Neutrophil (primary cell): ENCODE measurements around the gene ZSCAN23.

Source experiments
- H3K27ac ChIP-seq: fragments of 200-600 bp; sonication (generic); 2 replicates; pipeline ENCODE4 v1.5.1; 2016; ENCODE audit warnings: mild to moderate bottlenecking, moderate library complexity
- H3K27me3 ChIP-seq: fragments of 200-600 bp; sonication (generic); 2 replicates; pipeline ENCODE4 v1.6.0; 2016; ENCODE audit warnings: mild to moderate bottlenecking
- H3K36me3 ChIP-seq: fragments of 200-600 bp; sonication (generic); 2 replicates; pipeline ENCODE4 v1.5.1; 2017
- H3K4me1 ChIP-seq, 2 experiments: fragments of 200-600 bp in 1 of 2; sonication (generic) in 1 of 2; 1 replicate in 1 of 2; 2 replicates in 1 of 2; pipeline versions ENCODE4 v1.5.1 to v1.6.1; 2013 to 2016; ENCODE audit warnings: low read depth in 1 of 2, low read length in 1 of 2, mild to moderate bottlenecking in 1 of 2, moderate library complexity in 1 of 2; ENCODE audit not compliant: control insufficient read depth in 1 of 2, insufficient read depth in 1 of 2
- H3K4me3 ChIP-seq, 2 experiments: fragments of 200-600 bp in 1 of 2; sonication (generic) in 1 of 2; 1 replicate in 1 of 2; 2 replicates in 1 of 2; pipeline ENCODE4 v1.5.1; 2013 to 2016; ENCODE audit warnings: low read depth in 1 of 2, low read length in 1 of 2, mild to moderate bottlenecking in 1 of 2, moderate library complexity in 1 of 2
- H3K9me3 ChIP-seq: fragments of 200-600 bp; sonication (generic); 2 replicates; pipeline ENCODE4 v1.5.1; 2016
- TF ChIP-seq, protein P1 (sequence below): fragments of 200-600 bp; sonication (generic); IDR thresholded peaks from 2 replicates; pipeline ENCODE4 v1.5.1; 2016; ENCODE audit warnings: antibody characterized with exemption

The ZSCAN23 gene

DNA sequence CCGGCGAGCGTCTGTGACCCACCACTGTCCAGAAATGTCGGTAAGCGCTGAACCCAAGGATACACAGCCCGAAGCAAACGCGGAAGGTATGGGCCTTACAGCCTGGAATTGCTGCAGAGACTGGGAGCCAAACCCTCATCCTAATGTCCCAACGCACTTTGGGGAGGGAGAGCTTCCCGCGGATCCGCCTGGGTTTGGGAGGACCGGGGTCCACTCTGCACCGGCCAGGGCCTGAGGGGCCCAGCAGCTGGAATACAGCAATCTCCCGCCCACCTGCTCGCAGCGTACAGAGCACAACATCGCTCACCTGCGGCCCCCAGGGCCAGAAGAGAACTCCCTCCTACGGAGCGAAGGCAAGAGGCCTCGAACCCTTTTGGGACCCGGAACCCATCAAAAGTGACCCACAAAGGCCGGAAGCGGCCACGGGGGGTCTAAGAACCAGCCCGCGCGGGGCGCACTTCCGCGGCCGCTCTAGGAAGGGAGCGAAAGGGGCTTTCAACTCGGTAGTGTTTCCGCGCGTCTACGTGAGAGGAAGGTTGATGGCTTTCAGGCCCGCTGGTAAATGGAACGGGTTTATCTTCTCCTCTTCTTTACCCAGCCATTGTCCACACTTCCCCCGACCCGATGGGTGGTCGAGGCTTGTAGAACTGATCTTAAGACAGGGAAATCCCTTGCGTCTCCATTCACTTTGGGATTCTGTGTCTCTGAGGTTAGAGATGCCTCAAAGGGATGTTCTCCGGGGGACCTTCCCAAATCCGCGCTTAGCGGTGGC is 43.8 kb downstream of the ZSCAN23 start, which contains the start of gene ZSCAN12:
TSS of gene ZSCAN12 (minus strand) at position 398 of the 772 bp plus-strand sequence. CDS start 1,342 bp downstream, outside the sequence.
- no peak within 1 kb of the TSS for H3K27ac ChIP-seq
- TF ChIP-seq, protein P1, sequence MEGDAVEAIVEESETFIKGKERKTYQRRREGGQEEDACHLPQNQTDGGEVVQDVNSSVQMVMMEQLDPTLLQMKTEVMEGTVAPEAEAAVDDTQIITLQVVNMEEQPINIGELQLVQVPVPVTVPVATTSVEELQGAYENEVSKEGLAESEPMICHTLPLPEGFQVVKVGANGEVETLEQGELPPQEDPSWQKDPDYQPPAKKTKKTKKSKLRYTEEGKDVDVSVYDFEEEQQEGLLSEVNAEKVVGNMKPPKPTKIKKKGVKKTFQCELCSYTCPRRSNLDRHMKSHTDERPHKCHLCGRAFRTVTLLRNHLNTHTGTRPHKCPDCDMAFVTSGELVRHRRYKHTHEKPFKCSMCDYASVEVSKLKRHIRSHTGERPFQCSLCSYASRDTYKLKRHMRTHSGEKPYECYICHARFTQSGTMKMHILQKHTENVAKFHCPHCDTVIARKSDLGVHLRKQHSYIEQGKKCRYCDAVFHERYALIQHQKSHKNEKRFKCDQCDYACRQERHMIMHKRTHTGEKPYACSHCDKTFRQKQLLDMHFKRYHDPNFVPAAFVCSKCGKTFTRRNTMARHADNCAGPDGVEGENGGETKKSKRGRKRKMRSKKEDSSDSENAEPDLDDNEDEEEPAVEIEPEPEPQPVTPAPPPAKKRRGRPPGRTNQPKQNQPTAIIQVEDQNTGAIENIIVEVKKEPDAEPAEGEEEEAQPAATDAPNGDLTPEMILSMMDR: no peak
- peaks cover 11 to 12% of the 10 kb centered on the region in 2 experiments for H3K4me1 ChIP-seq
- H3K27me3 ChIP-seq: peaks cover 46% of the 10 kb centered on the region
- no peaks in the 10 kb centered on the region for H3K36me3 ChIP-seq
- no peaks in the 10 kb centered on the region for H3K9me3 ChIP-seq
- peak within 1 kb of the TSS; percentile 48 to 62 for H3K4me3 ChIP-seq

DNA sequence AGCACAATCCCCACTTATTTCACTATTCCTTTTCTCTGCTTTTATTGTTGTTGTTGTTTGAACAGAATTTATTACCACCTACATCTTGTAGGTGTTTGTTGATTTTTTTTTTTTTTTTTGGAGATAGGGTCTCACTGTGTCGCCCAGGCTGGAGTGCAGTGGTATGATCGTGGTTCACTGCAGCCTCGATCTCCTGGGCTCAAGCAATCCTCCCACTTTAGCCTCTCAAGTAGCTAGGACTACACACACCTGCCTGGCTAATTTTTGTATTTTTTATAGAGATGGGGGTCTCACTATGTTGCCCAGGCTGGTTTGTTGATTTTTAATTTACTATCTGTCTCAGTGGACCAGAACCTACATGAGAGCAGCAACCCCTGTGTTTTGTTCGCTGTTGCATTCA is 47.4 kb downstream of the ZSCAN23 start:
- peaks cover 5% of the 10 kb centered on the region for H3K36me3 ChIP-seq
- peaks cover 11 to 12% of the 10 kb centered on the region in 2 experiments for H3K4me1 ChIP-seq
- H3K27me3 ChIP-seq: peaks cover 20% of the 10 kb centered on the region
- no peak overlapping the region for H3K27ac ChIP-seq
- no peaks in the 10 kb centered on the region for H3K9me3 ChIP-seq
- TF ChIP-seq, protein P1: no peak
- no peak overlapping the region for H3K4me3 ChIP-seq

DNA sequence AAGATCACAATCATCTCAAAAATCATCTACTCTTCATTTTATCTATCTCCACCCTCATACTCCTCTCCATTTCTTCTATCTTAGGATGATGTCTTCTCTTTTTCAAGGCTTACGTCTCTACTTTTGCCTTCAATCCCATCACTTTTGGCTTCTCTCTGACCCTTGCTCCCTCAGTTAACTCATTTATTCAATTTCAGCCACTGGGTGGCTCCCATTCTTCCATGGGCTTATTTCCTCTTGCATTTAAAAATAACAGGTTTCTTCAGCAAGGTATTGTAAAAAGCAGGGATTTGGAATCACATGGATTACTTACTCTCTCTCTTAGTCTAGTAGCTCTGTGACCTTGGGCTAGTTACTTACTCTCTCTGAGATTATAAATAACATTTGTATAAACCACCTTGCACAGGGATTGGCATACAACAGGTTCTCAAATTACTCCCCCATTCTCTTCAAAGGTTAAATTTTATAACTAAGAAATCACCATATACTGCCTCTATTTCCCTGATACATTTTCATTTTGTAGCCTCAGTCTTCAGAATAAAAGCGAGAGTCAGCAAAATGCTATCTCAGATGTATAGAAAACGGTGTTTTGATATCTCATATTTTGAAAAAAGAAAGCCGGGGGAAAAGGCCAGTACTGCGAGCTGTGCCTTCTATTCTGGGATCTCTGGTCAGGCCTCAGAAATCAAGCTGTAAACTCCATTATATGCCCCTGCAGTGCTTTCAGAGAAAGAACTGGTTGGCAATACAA is 49.2 kb downstream of the ZSCAN23 start:
- Histone ChIP-seq H3K27me3 (peaks cover 2% of the 10 kb centered on the region), H3K4me3 (no peak overlapping the region)

DNA sequence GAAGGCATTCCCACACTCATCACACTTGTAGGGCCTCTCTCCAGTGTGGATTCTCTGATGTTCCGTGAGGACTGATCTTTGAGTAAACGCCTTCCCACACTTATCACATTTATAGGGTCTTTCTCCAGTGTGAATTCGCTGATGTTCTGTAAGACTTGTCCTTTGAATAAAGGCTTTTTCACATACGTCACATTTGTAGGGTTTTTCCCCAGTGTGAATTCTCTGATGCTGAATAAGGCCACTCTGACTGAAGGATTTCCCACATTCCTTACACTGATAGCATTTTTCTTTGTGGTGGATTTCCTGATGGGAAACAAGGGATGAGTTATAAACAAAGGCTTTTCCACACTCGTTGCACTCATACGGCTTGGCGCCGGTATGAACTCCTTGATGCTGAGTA is 52.6 kb downstream of the ZSCAN23 start:
- TF ChIP-seq, protein P1: no peak
- no peaks in the 10 kb centered on the region for H3K4me1 ChIP-seq
- H3K27me3 ChIP-seq: no peaks in the 10 kb centered on the region
- H3K27ac ChIP-seq: no peak overlapping the region
- H3K4me3 ChIP-seq: no peak overlapping the region
- H3K36me3 ChIP-seq: peaks cover 15% of the 10 kb centered on the region
- H3K9me3 ChIP-seq: no peaks in the 10 kb centered on the region

More for the DNA sequence above, 49.2 kb downstream of the ZSCAN23 start:
- Histone ChIP-seq H3K36me3 (peaks cover 15% of the 10 kb centered on the region), H3K9me3 (no peaks in the 10 kb centered on the region), H3K4me1 (peaks cover 2% of the 10 kb centered on the region in 2 experiments), H3K27ac (no peak overlapping the region)
- TF ChIP-seq, protein P1: no peak

DNA sequence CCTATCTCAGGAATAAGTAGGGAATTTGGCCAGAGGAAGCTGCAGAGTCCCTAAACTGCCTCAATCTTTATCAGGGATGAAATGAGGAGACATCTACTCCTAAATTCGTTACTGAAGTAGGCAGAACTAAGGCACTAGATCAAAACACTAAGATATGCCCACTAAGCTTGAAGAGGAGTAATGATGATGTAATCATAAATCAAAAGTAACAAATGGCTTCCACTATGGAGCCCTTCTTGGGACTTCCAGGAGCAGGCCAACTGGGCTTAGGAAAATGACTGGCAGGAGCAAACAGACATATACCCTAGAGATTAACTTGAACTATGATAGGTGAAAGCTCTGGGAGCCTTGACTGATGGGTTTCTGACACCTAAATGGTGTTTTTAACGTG is 59.2 kb downstream of the ZSCAN23 start:
- Histone ChIP-seq H3K4me1 (peaks cover 4 to 11% of the 10 kb centered on the region in 2 experiments), H3K4me3 (no peak overlapping the region), H3K27ac (no peak overlapping the region), H3K9me3 (no peaks in the 10 kb centered on the region), H3K27me3 (no peaks in the 10 kb centered on the region), H3K36me3 (no peaks in the 10 kb centered on the region)
- TF ChIP-seq, protein P1: no peak
